Bone marrow (tissue), 2 donors: ENCODE results near the gene OSCAR.

ENCODE experiments used
- DNase-seq, 2 donors: peaks; one replicate each; lab custom pipeline; 2025; lab: John Stamatoyannopoulos, UW

Gene OSCAR, protein sequence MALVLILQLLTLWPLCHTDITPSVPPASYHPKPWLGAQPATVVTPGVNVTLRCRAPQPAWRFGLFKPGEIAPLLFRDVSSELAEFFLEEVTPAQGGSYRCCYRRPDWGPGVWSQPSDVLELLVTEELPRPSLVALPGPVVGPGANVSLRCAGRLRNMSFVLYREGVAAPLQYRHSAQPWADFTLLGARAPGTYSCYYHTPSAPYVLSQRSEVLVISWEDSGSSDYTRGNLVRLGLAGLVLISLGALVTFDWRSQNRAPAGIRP

DNA sequence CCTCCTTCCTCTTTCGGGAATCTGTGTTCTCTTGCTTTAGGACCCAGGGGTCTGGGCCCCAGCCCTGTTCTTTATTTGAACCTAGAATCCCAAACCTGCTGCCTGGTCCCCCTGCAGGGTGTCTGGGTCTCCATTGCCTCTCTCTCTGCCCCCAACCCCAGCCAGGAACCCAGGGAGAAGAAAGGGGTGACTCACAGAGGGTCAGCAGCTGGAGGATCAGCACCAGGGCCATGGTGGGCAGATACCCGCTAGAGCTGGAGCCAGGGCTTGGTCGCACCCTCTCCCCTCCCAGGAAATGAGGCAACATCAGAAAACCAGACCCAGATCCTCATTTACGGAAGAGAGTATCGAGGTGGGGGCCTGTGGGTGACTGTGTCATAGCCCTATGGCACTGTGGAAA is at the start of gene OSCAR:
Gene OSCAR (minus strand): TSS at position 243 of the 400 bp plus-strand sequence. CDS start 11 bp downstream, at position 232.
- DNase-seq = peak in 1 of 2 donors; percentile 40

DNA sequence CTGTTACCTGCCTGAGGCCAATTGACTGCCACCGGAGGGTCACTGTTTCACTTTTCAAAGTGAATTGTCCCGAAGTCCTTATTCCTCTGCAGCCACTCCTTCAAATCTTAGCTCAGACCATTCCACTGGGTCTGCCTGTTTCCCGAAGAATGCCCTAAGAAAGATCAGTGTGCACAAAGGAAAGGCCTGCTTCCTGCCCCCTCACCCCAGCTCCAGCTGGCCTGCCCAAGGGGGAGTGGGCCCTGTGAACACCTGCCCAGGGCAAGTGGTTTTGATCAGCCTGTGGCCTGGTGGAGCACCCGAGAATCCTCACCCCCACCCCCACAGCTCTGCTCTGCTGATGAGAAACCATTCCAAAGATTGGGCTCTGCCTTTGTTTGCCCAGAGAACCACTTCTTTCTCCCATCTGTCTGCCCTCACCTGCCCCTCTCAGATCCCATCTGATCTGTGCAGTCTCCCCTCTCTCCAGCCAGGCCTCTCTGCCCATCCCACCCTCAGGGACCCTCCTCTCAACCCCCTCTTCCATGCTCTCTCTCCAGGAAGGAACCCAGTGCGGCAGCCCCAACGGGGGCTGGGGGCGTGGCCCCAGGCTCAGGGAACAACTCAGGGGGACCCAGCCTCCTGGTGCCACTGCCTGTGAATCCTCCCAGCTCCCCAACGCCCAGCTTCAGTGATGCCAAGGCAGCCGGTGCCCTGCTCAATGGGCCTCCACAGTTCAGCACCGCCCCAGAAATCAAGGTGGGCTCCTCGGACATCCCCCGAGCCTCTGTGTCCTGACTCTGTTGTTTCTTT is 48.6 kb upstream of the OSCAR start:
- DNase-seq = no peak

DNA sequence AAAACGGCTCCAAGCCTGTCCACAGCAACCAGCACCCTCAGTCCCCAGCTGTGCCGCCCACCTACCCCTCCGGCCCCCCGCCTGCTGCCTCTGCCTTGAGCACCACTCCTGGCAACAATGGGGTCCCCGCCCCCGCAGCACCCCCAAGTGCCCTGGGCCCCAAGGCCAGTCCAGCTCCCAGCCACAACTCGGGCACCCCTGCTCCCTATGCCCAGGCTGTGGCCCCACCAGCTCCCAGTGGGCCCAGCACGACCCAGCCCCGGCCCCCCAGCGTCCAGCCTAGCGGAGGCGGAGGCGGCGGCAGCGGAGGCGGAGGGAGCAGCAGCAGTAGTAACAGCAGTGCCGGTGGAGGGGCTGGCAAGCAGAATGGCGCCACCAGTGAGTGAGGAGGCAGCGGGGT is 47.6 kb upstream of the OSCAR start:
- DNase-seq = no peak

DNA sequence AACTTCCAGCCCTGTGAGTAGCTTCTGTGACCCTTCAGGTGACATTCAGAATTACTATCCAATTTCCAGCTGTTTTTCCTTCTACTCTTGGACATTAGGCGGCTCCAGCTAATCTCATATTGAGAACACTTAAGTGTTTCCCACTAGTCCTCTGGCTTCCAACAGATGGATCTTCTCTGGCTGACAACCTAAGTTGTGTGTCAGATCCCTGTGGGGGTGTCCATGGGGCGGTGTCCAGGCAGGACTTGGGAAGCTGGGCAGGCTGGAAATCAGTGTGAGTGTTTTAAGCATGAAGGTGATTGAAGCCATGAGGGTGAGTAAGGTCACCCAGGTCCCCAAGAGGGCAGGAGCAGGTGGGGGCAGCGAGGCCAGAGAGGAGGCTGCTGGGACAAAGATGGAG is 47.1 kb upstream of the OSCAR start:
- no peak for DNase-seq

DNA sequence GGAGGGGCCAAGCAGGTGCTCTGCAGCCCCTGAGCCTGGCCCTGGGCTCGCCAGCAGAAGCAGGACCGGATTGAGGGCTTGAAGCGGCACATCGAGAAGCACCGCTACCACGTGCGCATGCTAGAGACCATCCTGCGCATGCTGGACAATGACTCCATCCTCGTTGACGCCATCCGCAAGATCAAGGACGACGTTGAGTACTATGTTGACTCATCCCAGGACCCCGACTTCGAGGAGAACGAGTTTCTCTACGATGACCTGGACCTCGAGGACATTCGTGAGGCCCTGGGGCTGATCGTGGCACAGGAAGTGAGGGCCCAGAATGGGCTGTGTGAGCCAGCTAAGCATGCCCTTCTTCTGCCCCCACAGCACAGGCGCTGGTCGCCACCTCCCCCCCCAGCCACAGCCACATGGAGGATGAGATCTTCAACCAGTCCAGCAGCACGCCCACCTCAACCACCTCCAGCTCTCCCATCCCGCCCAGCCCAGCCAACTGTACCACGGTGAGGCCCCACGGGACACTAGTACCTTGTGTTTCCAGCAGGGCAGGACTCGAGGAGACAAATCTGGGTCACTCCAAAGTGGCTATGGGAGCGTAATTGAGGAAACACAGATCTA is 45.0 kb upstream of the OSCAR start:
- DNase-seq = no peak

DNA sequence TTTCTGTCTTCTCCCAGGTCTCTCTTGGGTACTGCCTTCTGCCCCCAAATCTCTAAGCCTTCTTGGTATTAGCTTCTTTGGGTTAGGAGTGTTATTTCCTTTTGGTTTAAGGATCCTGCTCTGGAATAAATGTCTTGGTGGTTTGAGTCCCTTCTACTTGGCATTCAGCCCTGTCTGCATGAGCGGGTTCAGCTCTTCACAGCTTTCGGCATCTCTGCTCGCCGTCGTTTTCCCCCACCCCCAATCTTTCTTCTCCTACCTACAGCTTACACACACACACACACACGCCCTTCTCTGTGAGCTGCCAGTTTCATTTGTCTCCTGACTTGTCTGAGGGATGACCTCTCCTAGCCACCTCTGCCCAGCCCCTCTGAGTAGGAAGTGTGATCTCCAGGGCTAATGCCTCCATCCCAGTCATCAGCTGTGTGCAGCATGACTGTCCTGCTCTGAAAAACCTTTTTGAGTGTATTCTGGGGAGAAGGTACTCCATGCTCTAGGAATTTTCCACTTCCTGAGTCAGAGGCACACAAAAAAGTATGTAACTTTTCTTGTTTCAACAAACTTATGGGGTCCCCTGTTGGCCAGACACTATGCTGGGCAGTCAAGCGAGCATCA is 41.7 kb upstream of the OSCAR start:
- DNase-seq = no peak

DNA sequence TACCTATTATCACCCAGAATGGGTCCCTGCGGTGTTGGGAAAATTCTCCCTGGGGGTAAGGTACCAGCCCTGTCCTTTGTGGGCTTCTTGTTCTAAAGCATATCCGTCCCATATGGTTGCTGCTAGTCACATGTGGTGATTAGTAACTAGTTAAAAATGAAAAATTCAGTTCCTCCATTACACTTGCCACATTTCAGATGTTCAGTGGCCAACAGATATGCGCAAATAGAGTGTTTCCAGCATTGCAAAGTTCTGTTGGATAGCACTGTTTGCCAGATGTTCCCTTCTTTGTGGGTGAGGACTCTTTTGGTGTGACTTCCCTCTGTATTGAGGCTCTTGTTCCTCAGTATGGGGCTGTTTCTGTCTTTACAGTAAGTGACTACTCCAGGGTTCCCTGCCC is 40.8 kb upstream of the OSCAR start:
- DNase-seq = no peak

DNA sequence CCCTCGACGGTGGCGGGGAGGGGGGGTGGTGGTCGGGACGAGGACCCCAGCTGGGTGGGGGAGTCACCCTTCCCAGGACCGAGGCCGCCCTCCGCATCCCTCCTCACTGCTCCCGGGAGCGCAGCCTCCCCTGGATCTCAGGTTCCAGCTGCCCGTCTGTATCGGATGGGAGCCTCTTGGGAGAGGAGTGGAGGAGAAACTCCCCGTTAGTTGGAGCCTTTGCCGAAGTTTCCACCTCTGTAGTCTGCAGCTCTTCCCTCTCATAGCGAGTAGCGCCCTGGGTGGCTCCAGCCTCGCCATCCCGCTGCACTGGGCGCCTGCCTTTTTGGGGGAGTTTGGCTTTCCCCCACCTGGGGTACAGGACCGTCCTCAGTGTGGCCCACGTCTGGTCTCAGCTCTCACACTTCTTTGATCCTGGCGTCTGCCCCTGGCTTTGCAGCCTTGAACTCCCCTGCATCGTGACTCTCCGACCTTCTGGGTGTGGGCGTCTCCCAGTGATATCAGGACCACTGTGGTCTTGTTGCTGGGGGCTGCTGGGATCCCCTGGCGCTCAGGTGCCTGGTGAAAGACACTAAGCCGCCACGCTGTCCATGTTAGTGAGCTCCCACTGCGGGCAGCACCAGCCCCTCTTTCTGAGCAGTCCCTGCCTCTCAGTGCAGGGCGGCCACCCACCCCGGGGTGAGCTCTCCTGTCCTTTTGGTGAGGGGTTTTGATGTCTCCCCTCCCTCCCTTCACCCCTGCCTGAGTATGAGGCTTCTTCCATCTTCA is 38.1 kb upstream of the OSCAR start:
- DNase-seq = no peak

DNA sequence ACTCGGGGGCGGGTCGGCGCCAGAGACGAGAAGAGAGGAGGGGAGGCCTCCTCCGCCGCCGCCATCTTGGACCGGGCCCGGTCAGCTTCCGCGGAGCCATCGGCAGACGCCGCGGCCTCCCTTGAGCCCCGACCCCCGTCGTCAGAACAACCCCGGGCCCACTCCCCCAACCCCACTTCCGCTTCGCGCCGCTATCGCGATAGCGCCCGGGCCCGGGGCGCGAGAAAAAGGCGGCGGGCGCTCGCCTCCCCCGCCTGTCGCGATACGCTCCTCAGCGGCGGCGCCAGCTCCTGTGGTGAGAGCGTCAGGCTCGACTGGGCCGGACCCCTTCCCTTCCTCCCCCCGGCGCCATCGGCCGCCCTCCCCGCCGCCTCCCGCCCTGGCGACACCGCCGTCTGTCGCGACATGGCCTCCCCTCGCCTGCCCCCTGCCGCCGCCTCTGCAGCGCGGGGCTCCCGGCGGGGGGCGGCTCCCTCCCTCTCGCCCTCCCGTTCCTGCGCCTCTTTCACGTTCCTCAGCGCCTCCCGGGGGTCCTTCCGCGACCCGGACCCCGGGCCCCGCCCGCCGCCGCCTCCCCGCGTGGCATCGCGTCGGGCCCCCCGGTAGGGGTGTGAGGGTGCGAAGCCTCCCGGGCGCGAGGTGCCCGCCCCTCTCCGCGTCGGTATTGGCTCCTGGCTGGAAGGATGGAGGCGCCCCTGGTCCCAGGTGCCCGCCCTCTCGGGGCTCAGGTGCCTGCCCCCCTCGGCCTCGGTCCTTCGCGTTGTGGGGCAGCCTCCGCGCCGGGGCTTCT is 37.3 kb upstream of the OSCAR start, which contains the start of gene CNOT3:
Gene CNOT3 (plus strand): TSS at position 64 of the 790 bp plus-strand sequence. CDS start 5,217 bp downstream, outside the sequence.
- no peak for DNase-seq

DNA sequence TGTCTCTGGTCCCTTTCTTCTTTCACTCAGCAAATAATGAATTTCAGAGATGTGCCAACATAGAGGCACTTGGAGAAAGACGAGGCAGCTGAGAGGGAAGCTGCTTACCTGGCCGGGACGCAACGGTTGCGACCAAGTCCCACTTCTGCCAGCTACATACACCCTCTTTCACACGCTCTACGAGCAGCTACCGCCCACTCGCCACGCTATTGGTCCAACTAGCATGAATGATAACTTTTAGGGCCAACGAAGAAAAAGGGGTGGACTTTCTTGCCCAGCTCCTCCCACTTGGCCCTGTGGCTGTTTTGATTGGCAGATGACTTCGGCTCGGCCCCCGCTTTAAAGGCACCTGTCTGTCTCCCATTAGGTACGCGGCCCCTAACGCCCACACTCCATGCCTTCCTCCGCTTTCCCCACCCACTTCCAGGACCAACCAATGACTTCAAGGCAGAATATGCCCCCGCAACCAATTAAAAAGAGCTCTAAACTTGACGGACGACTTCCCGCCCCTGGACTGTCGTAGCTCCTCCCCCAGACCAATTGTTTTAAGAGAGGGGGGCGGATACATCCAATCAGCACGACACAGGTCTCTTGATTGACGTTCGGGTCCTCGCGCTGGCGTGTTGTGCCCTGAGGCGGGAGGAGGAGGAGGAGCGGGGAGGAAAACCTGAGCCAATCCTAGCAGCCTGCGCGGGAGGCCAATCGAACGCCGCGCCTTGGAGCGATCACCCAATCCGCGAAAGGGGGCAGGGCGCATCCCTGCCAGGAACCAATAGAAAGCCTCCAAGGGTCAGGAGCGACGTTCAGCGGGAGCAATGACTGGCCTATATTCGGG is 36.5 kb upstream of the OSCAR start:
- DNase-seq = peak; percentile 96 to 100

DNA sequence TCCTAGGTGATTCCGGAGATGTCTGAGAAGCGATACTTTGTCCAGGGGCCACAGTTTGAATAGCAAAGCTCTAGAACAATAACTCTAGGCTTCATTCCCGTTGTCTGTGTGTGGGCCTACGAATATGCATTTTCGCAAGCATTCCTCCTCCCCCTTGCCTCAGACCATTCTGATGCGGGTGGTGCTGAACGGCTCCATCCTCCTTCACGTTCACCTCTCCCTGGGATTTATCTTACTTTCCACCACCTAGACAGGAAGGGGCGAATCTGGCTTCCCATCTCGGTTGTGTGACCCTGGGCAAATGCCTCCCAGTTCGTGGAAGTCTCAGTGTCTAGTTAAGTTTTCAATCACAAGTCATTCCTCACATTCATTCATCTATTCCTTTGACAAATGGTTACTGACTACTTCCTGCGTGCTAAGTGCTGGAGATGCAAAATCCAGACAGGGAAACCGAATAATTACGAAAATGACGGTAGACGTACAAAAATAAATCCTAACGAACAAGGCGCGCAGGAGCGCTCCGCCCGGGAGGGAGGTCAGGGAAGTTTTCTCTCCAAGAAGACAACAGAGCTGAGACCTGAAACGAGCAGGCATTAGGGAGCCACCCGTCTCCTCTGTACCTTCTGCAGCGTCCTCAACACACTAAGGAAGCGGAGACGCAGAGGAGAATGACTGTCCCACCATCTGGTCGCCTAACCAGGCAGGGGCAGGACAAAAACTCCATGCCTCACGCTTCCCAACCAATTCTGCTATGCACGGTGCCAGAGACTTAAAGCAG is 35.7 kb upstream of the OSCAR start:
- DNase-seq = no peak

DNA sequence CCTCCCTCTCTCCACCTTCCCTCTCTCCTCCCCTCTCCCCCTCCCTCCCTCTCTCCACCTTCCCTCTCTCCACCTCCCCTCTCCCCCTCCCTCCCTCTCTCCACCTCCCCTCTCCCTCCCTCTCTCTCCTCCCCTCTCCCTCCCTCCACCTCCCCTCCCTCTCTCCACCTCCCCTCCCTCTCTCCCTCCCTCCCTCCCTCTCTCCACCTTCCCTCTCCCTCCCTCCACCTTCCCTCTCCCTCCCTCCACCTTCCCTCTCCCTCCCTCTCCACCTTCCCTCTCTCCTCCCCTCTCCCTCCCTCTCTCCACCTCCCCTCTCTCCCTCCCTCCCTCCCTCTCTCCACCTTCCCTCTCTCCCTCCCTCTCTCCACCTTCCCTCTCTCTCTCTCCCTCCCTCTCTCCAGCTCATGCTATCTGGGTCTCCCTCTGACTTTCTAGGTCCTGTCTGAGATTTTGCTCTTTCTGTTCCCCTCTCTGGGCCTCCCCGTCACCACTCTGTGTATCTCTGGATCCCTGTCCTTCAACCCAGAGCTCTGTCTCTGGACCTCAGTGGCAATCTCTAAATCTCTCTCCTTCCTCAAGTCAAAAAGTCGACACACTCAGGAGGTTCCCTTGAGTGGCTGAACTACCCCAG is 33.5 kb upstream of the OSCAR start:
- DNase-seq = no peak

DNA sequence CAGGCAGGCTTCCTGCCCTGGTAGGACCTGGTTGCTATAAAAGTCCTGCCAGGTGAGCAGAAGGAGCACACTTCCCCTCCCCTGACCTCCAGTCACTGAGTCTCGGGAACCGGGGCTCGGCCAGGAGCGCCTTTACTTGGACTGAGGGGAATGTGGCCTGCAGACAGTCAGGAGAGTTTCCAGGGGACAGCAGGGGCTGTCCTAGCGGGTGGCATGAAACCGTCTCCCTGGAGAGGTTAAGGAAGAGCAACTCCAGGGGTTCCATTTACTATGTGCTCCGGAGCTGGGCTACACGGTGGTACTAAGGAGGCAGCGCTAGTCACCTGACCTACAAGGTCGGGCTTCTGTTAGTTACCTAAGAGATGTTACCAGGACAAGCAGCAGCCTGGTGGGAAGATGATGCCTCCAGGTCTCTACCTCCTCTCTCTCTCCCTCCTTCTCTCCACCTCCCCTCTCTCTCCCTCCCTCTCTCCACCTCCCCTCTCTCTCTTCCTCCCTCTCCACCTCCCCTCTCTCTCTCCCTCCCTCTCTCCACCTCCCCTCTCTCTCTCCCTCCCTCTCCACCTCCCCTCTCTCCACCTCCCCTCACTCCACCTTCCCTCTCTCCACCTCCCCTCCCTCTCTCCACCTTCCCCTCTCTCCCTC is 32.8 kb upstream of the OSCAR start:
- DNase-seq = no peak

DNA sequence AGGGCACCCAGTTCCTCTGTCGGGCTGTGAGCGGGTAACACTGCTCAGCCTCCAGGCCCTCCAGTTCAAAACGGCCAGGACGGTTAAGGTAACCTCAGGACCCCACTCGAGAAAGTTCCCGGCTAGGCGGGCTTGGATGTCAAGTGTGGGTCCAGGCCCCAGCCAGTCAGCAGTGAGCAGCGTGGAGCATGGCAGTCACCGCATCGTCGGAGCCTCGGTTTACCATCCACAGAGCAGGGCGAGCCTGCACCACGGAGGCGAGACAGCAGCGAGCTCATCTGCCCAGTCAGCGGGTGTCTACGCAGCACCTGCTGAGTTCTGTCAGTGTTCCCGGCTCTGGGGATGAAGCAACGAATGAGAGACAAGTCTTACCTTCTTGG is 29.0 kb upstream of the OSCAR start:
- no peak for DNase-seq

DNA sequence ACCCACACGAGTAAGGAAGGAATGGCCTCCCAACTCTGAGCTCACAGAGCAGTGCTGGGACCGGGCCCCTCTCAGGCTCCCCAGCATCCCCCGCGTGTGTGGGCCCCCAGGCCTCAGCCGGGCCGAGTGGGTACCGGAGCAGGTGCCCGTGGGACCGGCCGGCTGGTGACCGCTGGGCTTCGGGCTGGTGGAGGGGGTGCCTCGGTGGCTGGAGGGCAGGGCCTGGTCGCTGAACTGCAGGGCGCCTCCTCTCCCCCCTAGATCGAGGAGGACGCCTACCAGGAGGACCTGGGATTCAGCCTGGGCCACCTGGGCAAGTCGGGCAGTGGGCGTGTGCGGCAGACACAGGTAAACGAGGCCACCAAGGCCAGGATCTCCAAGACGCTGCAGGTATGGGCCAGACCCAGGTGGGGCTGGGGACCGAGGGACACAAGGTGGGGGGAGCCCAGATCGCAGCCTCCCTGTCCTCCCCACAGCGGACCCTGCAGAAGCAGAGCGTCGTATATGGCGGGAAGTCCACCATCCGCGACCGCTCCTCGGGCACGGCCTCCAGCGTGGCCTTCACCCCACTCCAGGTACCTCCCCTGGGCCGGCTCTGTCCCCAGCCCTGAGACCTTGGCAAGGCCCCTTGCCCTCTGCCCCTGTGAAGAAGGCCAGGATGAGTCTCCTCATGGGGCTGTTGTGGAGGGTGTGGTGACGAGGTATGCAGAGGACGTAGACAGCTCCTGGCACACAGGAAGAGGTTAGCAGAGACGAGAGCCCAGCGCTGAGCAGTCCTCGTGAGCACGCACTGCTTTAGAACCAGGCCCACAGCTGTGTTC is 28.4 kb upstream of the OSCAR start:
- DNase-seq = no peak

DNA sequence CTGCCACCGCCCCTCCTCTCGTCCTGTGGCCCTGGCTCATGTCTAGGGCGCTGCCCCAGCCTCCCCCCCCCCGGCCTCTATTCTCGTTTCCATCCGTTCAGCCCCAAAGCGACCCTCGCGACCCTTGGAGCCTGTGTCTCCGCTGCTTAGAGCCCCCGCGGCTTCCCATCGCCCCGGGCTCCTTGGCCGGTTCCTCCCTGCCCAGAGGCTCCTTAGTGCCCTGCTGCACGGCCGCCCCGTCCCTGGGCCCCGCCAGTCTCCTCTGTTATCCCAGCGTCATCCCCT is 27.8 kb upstream of the OSCAR start:
- DNase-seq = no peak

DNA sequence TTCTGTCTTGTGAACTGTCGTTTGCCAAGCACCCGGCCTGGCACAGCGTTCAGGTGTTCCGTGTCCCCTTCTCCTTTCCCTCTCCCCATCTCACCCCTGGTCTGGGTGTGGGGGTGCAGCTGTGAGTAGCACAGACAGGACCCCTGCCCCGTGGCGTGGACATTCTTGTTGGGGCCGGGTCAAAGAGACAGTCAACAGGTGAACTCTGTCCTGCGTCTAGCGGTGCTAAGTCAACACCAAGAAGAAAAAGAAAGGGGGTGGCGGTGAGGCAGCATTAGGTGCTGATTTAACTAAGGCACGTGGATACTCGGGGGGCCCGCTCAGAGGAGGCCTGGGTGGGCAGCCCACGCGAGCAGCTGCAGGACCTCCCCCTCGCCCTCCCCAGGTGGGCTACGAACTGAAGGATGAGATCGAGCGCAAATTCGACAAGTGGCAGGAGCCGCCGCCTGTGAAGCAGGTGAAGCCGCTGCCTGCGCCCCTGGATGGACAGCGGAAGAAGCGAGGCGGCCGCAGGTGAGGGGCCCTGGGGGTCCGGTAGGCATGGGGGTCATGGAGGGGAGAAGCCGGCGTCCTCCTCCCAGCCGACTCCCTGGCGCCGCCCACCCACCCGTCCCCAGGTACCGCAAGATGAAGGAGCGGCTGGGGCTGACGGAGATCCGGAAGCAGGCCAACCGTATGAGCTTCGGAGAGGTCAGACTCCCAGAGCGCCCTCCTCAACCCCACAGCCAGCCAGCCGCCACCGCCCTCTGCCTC is 27.3 kb upstream of the OSCAR start:
- DNase-seq = no peak
